Natural killer cell (primary cell): ENCODE measurements around the gene DDAH1. TPM values are rescaled to one million over a fixed set of nuclear protein-coding genes. Genes with fewer than 3 reads are reported as not detected.

ENCODE experiments used
- ATAC-seq, 3 donors: fragments of 150-1000 bp in 2 of 3; fragments of 200-7000 bp in 1 of 3; cut with Tn5 transposase; 1 replicate in 1 of 3; 2 replicates in 2 of 3; pipeline ENCODE4 v1.10.0; 2021; ENCODE audit warnings: mild to moderate bottlenecking in 2 of 3, moderate library complexity in 2 of 3
- DNase-seq, 2 donors: peaks; one replicate each; pipeline versions ENCODE4 v3.0.0 to v3.0.0-alpha.2; 2013 to 2021; ENCODE audit warnings: mixed read lengths in 1 of 2
- H3K27ac ChIP-seq: one replicate; pipeline ENCODE4 v1.5.1; 2013; ENCODE audit warnings: mild to moderate bottlenecking, low read length
- H3K27me3 ChIP-seq: one replicate; pipeline ENCODE4 v1.6.1; 2013; ENCODE audit warnings: low read length; ENCODE audit not compliant: control insufficient read depth, insufficient read depth
- H3K36me3 ChIP-seq: one replicate; pipeline ENCODE4 v1.6.1; 2013; ENCODE audit warnings: low read length; ENCODE audit not compliant: control insufficient read depth, insufficient read depth
- H3K4me1 ChIP-seq: one replicate; pipeline ENCODE4 v1.6.1; 2013; ENCODE audit warnings: low read length; ENCODE audit not compliant: control insufficient read depth, insufficient read depth
- H3K4me3 ChIP-seq: one replicate; pipeline ENCODE4 v1.5.1; 2013; ENCODE audit warnings: low read length
- H3K9me3 ChIP-seq: one replicate; pipeline ENCODE4 v1.6.1; 2013; ENCODE audit warnings: low read length; ENCODE audit not compliant: control insufficient read depth, insufficient read depth
- H3K27ac Mint-ChIP-seq, 2 donors: one replicate each; pipeline ENCODE4 v1.8.0; 2022; ENCODE audit warnings: mild to moderate bottlenecking in 2 of 2, mixed read lengths in 2 of 2, moderate library complexity in 1 of 2
- H3K27me3 Mint-ChIP-seq, 2 donors: one replicate each; pipeline ENCODE4 v1.8.0; 2022; ENCODE audit warnings: low read depth in 2 of 2, mixed read lengths in 2 of 2
- H3K36me3 Mint-ChIP-seq: one replicate; pipeline ENCODE4 v1.8.0; 2022; ENCODE audit warnings: mixed read lengths
- H3K4me1 Mint-ChIP-seq, 2 donors: one replicate each; pipeline ENCODE4 v1.8.0; 2022; ENCODE audit warnings: mixed read lengths in 2 of 2
- H3K4me3 Mint-ChIP-seq: one replicate; pipeline ENCODE4 v1.8.0; 2022; ENCODE audit warnings: mild to moderate bottlenecking, moderate library complexity, mixed read lengths
- H3K9me3 Mint-ChIP-seq, 2 donors: one replicate each; pipeline ENCODE4 v1.8.0; 2022; ENCODE audit warnings: mixed read lengths in 2 of 2
- WGBS: methylation state at CpG from one replicate; pipeline ENCODE4 v1.1.7; 2013; ENCODE audit warnings: missing lambda C conversion rate; ENCODE audit not compliant: insufficient coverage; 5-methylcytosine and 5-hydroxymethylcytosine counted together
- intact Hi-C: fragments of 100-400 bp; cut with micrococcal nuclease; formaldehyde crosslinking; loops from one replicate; pipeline ENCODE4 v1.14.2; 2022
- total RNA-seq, 4 donors: library from RNA; stranded (reverse); fragments of 120-200 nt in 1 of 4; gene quantifications; one replicate each; pipeline versions ENCODE4 v1.2.3 to v1.2.4, GENCODE V29; 2013 to 2022
- TF ChIP-seq, protein P1 (sequence below): fragments of 200-600 bp; IDR thresholded peaks from one replicate; pipeline ENCODE4 v1.8.0; 2022; ENCODE audit warnings: antibody characterized with exemption

The DDAH1 gene
- total RNA-seq, 3 donors from 2014 or later (not counting 1 experiment from before 2014, with no cell fraction given): 0.07 to 0.20 TPM; not detected in 1

DNA sequence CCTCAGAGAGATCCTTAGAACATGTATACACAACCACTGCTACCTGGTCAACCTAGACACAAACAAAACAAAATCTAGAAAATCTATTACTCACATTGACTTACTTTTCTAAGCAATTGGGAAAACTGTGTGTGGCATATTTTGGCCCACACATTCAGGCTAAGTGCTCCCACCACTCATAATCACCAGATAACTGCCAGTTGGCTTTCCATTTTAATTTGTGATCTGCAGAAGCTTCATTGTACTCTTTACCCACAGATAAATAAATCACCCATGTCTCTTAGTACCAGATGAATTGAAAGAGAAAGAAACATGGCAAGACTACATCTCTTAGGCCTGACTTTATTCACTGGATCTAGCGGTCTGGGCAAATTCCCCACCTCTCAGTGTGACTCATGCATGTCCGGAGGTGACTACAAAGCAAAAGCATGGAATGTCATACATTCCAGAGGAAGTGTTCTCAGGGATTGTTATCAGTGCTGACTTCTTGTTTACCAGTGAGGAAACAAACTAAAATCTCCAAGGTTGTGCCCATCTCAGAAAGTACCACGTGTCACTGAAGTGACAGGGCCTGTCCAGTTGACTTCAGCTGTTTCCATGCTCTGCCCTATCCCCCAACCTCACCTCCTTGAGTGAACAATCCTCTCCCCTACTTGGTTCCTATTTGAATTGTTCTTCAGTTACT, 136.1 kb downstream of the DDAH1 start:
- H3K9me3 ChIP-seq: peaks cover 5% of the 10 kb centered on the region
- Mint-ChIP-seq H3K27me3 (peaks cover 38 to 71% of the 10 kb centered on the region in 2 donors), H3K4me1 (no peaks in the 10 kb centered on the region), H3K4me3 (no peak overlapping the region), H3K9me3 (peaks cover 5% of the 10 kb centered on the region in 2 donors), H3K27ac (no peak overlapping the region), H3K36me3 (peaks cover 9% of the 10 kb centered on the region)
- no peak for DNase-seq
- H3K4me1 ChIP-seq: no peaks in the 10 kb centered on the region
- no peak overlapping the region for H3K4me3 ChIP-seq
- no peaks in the 10 kb centered on the region for H3K36me3 ChIP-seq
- no peak for ATAC-seq
- intact Hi-C loops: no loop called here
- TF ChIP-seq, protein P1, sequence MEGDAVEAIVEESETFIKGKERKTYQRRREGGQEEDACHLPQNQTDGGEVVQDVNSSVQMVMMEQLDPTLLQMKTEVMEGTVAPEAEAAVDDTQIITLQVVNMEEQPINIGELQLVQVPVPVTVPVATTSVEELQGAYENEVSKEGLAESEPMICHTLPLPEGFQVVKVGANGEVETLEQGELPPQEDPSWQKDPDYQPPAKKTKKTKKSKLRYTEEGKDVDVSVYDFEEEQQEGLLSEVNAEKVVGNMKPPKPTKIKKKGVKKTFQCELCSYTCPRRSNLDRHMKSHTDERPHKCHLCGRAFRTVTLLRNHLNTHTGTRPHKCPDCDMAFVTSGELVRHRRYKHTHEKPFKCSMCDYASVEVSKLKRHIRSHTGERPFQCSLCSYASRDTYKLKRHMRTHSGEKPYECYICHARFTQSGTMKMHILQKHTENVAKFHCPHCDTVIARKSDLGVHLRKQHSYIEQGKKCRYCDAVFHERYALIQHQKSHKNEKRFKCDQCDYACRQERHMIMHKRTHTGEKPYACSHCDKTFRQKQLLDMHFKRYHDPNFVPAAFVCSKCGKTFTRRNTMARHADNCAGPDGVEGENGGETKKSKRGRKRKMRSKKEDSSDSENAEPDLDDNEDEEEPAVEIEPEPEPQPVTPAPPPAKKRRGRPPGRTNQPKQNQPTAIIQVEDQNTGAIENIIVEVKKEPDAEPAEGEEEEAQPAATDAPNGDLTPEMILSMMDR: no peak
- 93% methylated on average over 3 of the region's 3 CpGs for WGBS
- no peak overlapping the region for H3K27ac ChIP-seq
- peaks cover 19% of the 10 kb centered on the region for H3K27me3 ChIP-seq

DNA sequence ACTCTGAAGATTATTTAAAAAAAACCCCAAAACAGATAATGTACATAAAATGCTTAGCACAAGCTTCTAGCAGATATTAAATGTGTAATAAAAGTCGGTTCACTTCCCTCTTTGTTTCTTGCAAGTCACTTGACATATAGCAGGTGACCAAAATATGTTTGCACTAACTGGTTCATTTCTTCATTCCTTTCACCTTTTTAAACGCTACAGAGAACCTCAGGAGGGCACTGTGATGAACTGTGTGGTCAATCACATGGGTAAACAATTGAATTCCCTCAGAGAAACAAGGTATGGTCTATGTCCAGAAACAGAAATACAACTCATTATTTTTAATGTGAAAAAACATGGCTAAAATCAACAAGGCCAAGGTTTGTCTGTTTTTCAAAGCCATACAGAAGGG, 137.2 kb downstream of the DDAH1 start:
- H3K4me3 Mint-ChIP-seq: no peak overlapping the region
- H3K27me3 Mint-ChIP-seq: peaks cover 38 to 63% of the 10 kb centered on the region in 2 donors
- no peak for ATAC-seq
- H3K36me3 Mint-ChIP-seq: no peaks in the 10 kb centered on the region
- H3K4me1 ChIP-seq: no peaks in the 10 kb centered on the region
- H3K9me3 ChIP-seq: peaks cover 2% of the 10 kb centered on the region
- 20% methylated on average over 2 of the region's 2 CpGs for WGBS
- no peak overlapping the region for H3K4me3 ChIP-seq
- H3K36me3 ChIP-seq: no peaks in the 10 kb centered on the region
- no peaks in the 10 kb centered on the region for H3K4me1 Mint-ChIP-seq
- no peak overlapping the region for H3K27ac Mint-ChIP-seq
- TF ChIP-seq, protein P1: no peak
- intact Hi-C loops: no loop called here
- peaks cover 22% of the 10 kb centered on the region for H3K27me3 ChIP-seq
- H3K27ac ChIP-seq: no peak overlapping the region
- no peak for DNase-seq
- H3K9me3 Mint-ChIP-seq: peaks cover 0 to 2% of the 10 kb centered on the region in 2 donors

DNA sequence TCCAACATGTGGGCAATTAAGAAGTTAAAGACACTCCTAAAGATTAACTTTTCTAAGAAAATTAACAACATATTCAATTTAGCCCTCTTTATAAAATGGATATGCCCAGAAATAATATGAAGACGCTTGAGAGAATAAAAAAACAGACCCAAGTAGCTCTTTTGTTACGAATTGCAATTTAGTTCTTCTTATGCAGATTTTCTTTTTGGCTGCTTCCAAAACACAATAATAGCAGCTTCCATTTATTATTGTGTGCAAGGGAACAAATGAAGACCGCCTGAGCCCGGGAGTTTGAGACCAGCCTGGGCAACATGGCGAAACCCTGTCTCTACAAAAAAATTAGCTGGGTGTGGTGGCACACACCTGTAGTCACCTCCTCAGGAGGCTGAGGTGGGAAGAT, 138.1 kb downstream of the DDAH1 start:
- no peak overlapping the region for H3K27ac Mint-ChIP-seq
- H3K4me3 Mint-ChIP-seq: no peak overlapping the region
- ATAC-seq: no peak
- Histone ChIP-seq H3K4me3 (no peak overlapping the region), H3K9me3 (no peaks in the 10 kb centered on the region), H3K27me3 (peaks cover 22% of the 10 kb centered on the region), H3K27ac (no peak overlapping the region), H3K36me3 (no peaks in the 10 kb centered on the region), H3K4me1 (no peaks in the 10 kb centered on the region)
- no peak for DNase-seq
- no peaks in the 10 kb centered on the region for H3K36me3 Mint-ChIP-seq
- peaks cover 41 to 68% of the 10 kb centered on the region in 2 donors for H3K27me3 Mint-ChIP-seq
- peaks cover 0 to 2% of the 10 kb centered on the region in 2 donors for H3K9me3 Mint-ChIP-seq
- 93% methylated on average over 5 of the region's 5 CpGs for WGBS
- H3K4me1 Mint-ChIP-seq: no peaks in the 10 kb centered on the region
- intact Hi-C loops: no loop called here
- TF ChIP-seq, protein P1: no peak

DNA sequence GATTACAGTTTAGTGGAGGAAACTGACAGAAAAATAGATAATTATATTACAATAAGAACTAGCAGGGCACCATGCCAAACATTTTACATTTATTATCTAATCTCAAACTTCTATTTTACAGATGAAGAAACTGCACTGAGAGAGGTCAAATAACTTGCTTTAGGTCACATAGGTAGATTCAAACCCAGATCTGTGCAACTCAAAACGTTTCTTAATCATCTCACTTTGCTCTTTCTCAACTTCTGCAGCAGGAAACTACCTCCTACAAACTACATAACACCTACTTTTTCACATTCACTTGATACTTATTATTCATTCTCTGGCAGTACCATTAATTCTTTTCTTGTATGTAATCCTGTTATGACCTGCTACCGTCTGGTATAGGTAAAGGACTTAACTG, 138.6 kb downstream of the DDAH1 start:
- Histone ChIP-seq H3K27me3 (peaks cover 22% of the 10 kb centered on the region), H3K36me3 (no peaks in the 10 kb centered on the region), H3K9me3 (no peaks in the 10 kb centered on the region), H3K27ac (no peak overlapping the region), H3K4me3 (no peak overlapping the region), H3K4me1 (peaks cover 2% of the 10 kb centered on the region)
- TF ChIP-seq, protein P1: no peak
- DNase-seq: no peak
- WGBS: 66% methylated on average over 2 of the region's 2 CpGs
- Mint-ChIP-seq H3K4me1 (no peaks in the 10 kb centered on the region), H3K27me3 (peaks cover 38 to 63% of the 10 kb centered on the region in 2 donors), H3K9me3 (no peaks in the 10 kb centered on the region), H3K36me3 (no peaks in the 10 kb centered on the region), H3K27ac (no peak overlapping the region), H3K4me3 (no peak overlapping the region)
- intact Hi-C loops: no loop called here
- ATAC-seq: no peak
